T-cell (primary cell): Measurements from ENCODE around the gene OTUD6A. TPM values are rescaled to one million over a fixed set of nuclear protein-coding genes. Genes with fewer than 3 reads are reported as not detected.

Source experiments
- ATAC-seq, 4 experiments: fragments of 200-7000 bp in 3 of 4; fragments of 150-1000 bp in 1 of 4; cut with Tn5 transposase; replicated peaks in 1 of 4; 1 replicate in 3 of 4; 2 replicates in 1 of 4; pipeline ENCODE4 v1.10.0; 2021; ENCODE audit warnings: moderate library complexity in 3 of 4, mild to moderate bottlenecking in 2 of 4, moderate number of reproducible peaks in 1 of 4
- CTCF ChIA-PET, 2 donors: fragments of 300-600 bp; sonication (Branson Sonifier 250); formaldehyde crosslinking; loops; one replicate each; lab custom pipeline; 2022; ENCODE audit warnings: antibody characterized with exemption in 2 of 2; lab: Charles Lee
- POLR2A ChIA-PET, 2 donors: fragments of 300-600 bp; sonication (Branson Sonifier 250); formaldehyde crosslinking; loops; one replicate each; lab custom pipeline; 2022; ENCODE audit warnings: antibody characterized with exemption in 2 of 2; lab: Charles Lee
- DNase-seq, 35 experiments: peaks; one replicate each; pipeline versions ENCODE4 v3.0.0 to v3.0.0-alpha.2; 2013 to 2023
- H3K27ac ChIP-seq: one replicate; pipeline ENCODE4 v1.5.1; 2013; ENCODE audit warnings: low read length
- H3K27me3 ChIP-seq, 2 experiments: replicated peaks in 1 of 2; 1 replicate in 1 of 2; 2 replicates in 1 of 2; pipeline versions ENCODE4 v1.6.1 to v1.7.0; 2013; ENCODE audit warnings: low read length in 1 of 2, mixed read lengths in 1 of 2; ENCODE audit not compliant: control insufficient read depth in 2 of 2, insufficient read depth in 2 of 2; ENCODE audit errors: extremely low read depth in 1 of 2
- H3K36me3 ChIP-seq, 2 donors: 1 replicate in 1 of 2; 2 replicates in 1 of 2; pipeline versions ENCODE4 v1.6.1 to v1.7.0; 2013; ENCODE audit warnings: low read length in 1 of 2; ENCODE audit not compliant: control insufficient read depth in 2 of 2, insufficient read depth in 1 of 2; ENCODE audit errors: extremely low read depth in 1 of 2
- H3K4me1 ChIP-seq, 2 experiments: 1 replicate in 1 of 2; 2 replicates in 1 of 2; pipeline versions ENCODE4 v1.6.1 to v1.7.0; 2013; ENCODE audit warnings: low read length in 2 of 2, mixed read lengths in 1 of 2; ENCODE audit not compliant: insufficient read depth in 2 of 2, control insufficient read depth in 1 of 2; ENCODE audit errors: extremely low read depth in 1 of 2
- H3K4me3 ChIP-seq, 2 donors: 1 replicate in 1 of 2; 2 replicates in 1 of 2; pipeline versions ENCODE4 v1.5.1 to v1.7.0; 2013; ENCODE audit warnings: mild to moderate bottlenecking in 2 of 2, low read length in 1 of 2, moderate library complexity in 1 of 2; ENCODE audit not compliant: control insufficient read depth in 1 of 2; ENCODE audit errors: extremely low read depth in 1 of 2
- H3K9me3 ChIP-seq: 2 replicates; pipeline ENCODE4 v1.7.0; 2013
- H3K27ac Mint-ChIP-seq, 2 donors: one replicate each; pipeline ENCODE4 v1.8.0; 2020 to 2021; ENCODE audit warnings: mild to moderate bottlenecking in 2 of 2, mixed read lengths in 2 of 2
- H3K27me3 Mint-ChIP-seq, 2 donors: one replicate each; pipeline ENCODE4 v1.8.0; 2021 to 2022; ENCODE audit warnings: mixed read lengths in 2 of 2
- H3K36me3 Mint-ChIP-seq: one replicate; pipeline ENCODE4 v1.8.0; 2021; ENCODE audit warnings: mixed read lengths
- H3K4me1 Mint-ChIP-seq, 3 donors: one replicate each; pipeline ENCODE4 v1.8.0; 2020 to 2022; ENCODE audit warnings: mixed read lengths in 3 of 3, mild to moderate bottlenecking in 1 of 3
- H3K4me3 Mint-ChIP-seq, 3 donors: one replicate each; pipeline ENCODE4 v1.8.0; 2020 to 2022; ENCODE audit warnings: mild to moderate bottlenecking in 3 of 3, mixed read lengths in 3 of 3, moderate library complexity in 3 of 3
- H3K9me3 Mint-ChIP-seq, 3 donors: one replicate each; pipeline ENCODE4 v1.8.0; 2020 to 2022; ENCODE audit warnings: mixed read lengths in 3 of 3
- WGBS: methylation state at CpG from one replicate; pipeline ENCODE4 v1.1.5; 2013; ENCODE audit warnings: missing lambda C conversion rate; ENCODE audit not compliant: insufficient coverage; 5-methylcytosine and 5-hydroxymethylcytosine counted together
- total RNA-seq, 35 experiments: library from RNA in 6 of 35; stranded (reverse) in 6 of 35; fragments of 120-200 nt in 1 of 35; gene quantifications; one replicate each; pipeline versions ENCODE4 v1.2.1 to v1.2.4 and lab custom pipeline; 2013 to 2026

Gene OTUD6A
- total RNA-seq, 5 donors from 2014 or later (not counting 1 experiment from before 2014, with no cell fraction given), result not detected

- CTCF ChIA-PET, result interaction anchor here in 1 of 2 donors (0.7 to 2.1 kb wide), 2 partner anchors 12 to 99 kb away, joined by 3 to 5 read pairs; partner anchors contain the start of gene IGBP1
- Mint-ChIP-seq H3K36me3 (no peaks in the 10 kb centered on the region), H3K9me3 (no peaks in the 10 kb centered on the region), H3K27me3 (peaks cover 0 to 15% of the 10 kb centered on the region in 2 donors), H3K27ac (no peak overlapping the region), H3K4me3 (no peak overlapping the region), H3K4me1 (peaks cover 7 to 25% (median 9%) of the 10 kb centered on the region in 3 donors)
- no peak overlapping the region for H3K4me3 ChIP-seq
- H3K27me3 ChIP-seq, result no peaks in the 10 kb centered on the region
- DNase-seq, result no peak
- no peaks in the 10 kb centered on the region for H3K9me3 ChIP-seq
- POLR2A ChIA-PET, result no interaction called here
- peaks cover 0 to 8% of the 10 kb centered on the region in 2 experiments for H3K4me1 ChIP-seq
- ATAC-seq, result no peak
- H3K27ac ChIP-seq, result no peak overlapping the region
- 50% methylated on average over 2 of the region's 4 CpGs for WGBS
- H3K36me3 ChIP-seq, result no peaks in the 10 kb centered on the region
Observed at GRCh38 chrX:70034646-70035045, 27.6 kb upstream of the OTUD6A start.

- Mint-ChIP-seq H3K27me3 (peaks cover 0 to 12% of the 10 kb centered on the region in 2 donors), H3K9me3 (no peaks in the 10 kb centered on the region), H3K36me3 (no peaks in the 10 kb centered on the region), H3K4me3 (no peak overlapping the region), H3K27ac (no peak overlapping the region), H3K4me1 (no peaks in the 10 kb centered on the region)
- Histone ChIP-seq H3K4me1 (no peaks in the 10 kb centered on the region), H3K27me3 (no peaks in the 10 kb centered on the region), H3K27ac (no peak overlapping the region), H3K9me3 (no peaks in the 10 kb centered on the region), H3K36me3 (no peaks in the 10 kb centered on the region), H3K4me3 (no peak overlapping the region)
- no CpG with 5 or more reads among the region's 2 CpGs for WGBS
- CTCF ChIA-PET, result interaction anchor here in 1 of 2 donors (3.1 kb wide), 1 partner anchor 9 kb away, joined by 9 read pairs; no protein-coding TSS in a partner anchor
- DNase-seq (no peak), ATAC-seq (no peak)
- POLR2A ChIA-PET, result no interaction called here
Observed at GRCh38 chrX:70038515-70038914, 23.7 kb upstream of the OTUD6A start.

GRCh38 chrX:70038951-70039350 lies 23.3 kb upstream of the OTUD6A start:
- Histone ChIP-seq H3K27me3 (no peaks in the 10 kb centered on the region), H3K4me1 (no peaks in the 10 kb centered on the region), H3K27ac (no peak overlapping the region), H3K9me3 (no peaks in the 10 kb centered on the region), H3K36me3 (no peaks in the 10 kb centered on the region), H3K4me3 (no peak overlapping the region)
- ChIA-PET POLR2A (no interaction called here), CTCF (interaction anchor here in 1 of 2 donors (3.1 kb wide), 1 partner anchor 10 kb away, joined by 9 read pairs; no protein-coding TSS in a partner anchor)
- no peaks in the 10 kb centered on the region for H3K36me3 Mint-ChIP-seq
- DNase-seq (no peak), ATAC-seq (no peak)
- no peaks in the 10 kb centered on the region for H3K9me3 Mint-ChIP-seq
- no peak overlapping the region for H3K27ac Mint-ChIP-seq
- no CpG with 5 or more reads among the region's 1 CpG for WGBS
- H3K27me3 Mint-ChIP-seq, result peaks cover 0 to 9% of the 10 kb centered on the region in 2 donors
- H3K4me1 Mint-ChIP-seq, result no peaks in the 10 kb centered on the region
- H3K4me3 Mint-ChIP-seq, result no peak overlapping the region

- no peak for ATAC-seq
- 75% methylated on average over 2 of the region's 2 CpGs for WGBS
- no peak overlapping the region for H3K27ac Mint-ChIP-seq
- no peak for DNase-seq
- H3K27ac ChIP-seq, result no peak overlapping the region
- peaks cover 0 to 10% of the 10 kb centered on the region in 2 donors for H3K27me3 Mint-ChIP-seq
- no peaks in the 10 kb centered on the region for H3K27me3 ChIP-seq
- H3K4me3 Mint-ChIP-seq, result no peak overlapping the region
- no peak overlapping the region for H3K4me3 ChIP-seq
- H3K36me3 ChIP-seq, result no peaks in the 10 kb centered on the region
- H3K9me3 ChIP-seq, result no peaks in the 10 kb centered on the region
- no peaks in the 10 kb centered on the region for H3K36me3 Mint-ChIP-seq
- H3K9me3 Mint-ChIP-seq, result no peaks in the 10 kb centered on the region
- H3K4me1 Mint-ChIP-seq, result no peaks in the 10 kb centered on the region
- ChIA-PET CTCF (interaction anchor here in 1 of 2 donors (3.1 kb wide), 1 partner anchor 10 kb away, joined by 9 read pairs; no protein-coding TSS in a partner anchor), POLR2A (interaction anchor here in 1 of 2 donors (0.7 kb wide), 1 partner anchor 427 kb away, joined by 4 read pairs; no protein-coding TSS in a partner anchor)
- H3K4me1 ChIP-seq, result no peaks in the 10 kb centered on the region
Observed at GRCh38 chrX:70039758-70040157, 22.5 kb upstream of the OTUD6A start.

GRCh38 chrX:70041993-70042392 lies 20.3 kb upstream of the OTUD6A start:
- no peak overlapping the region for H3K27ac Mint-ChIP-seq
- ChIA-PET POLR2A (no interaction called here), CTCF (interaction anchor here in 1 of 2 donors (1.4 kb wide), 1 partner anchor 11 kb away, joined by 7 read pairs; no protein-coding TSS in a partner anchor)
- H3K9me3 Mint-ChIP-seq, result no peaks in the 10 kb centered on the region
- no peak overlapping the region for H3K27ac ChIP-seq
- H3K36me3 ChIP-seq, result no peaks in the 10 kb centered on the region
- H3K4me3 ChIP-seq, result no peak overlapping the region
- no peaks in the 10 kb centered on the region for H3K4me1 ChIP-seq
- H3K36me3 Mint-ChIP-seq, result no peaks in the 10 kb centered on the region
- H3K9me3 ChIP-seq, result no peaks in the 10 kb centered on the region
- H3K27me3 ChIP-seq, result no peaks in the 10 kb centered on the region
- H3K4me1 Mint-ChIP-seq, result no peaks in the 10 kb centered on the region
- DNase-seq, result no peak
- peaks cover 0 to 14% of the 10 kb centered on the region in 2 donors for H3K27me3 Mint-ChIP-seq
- WGBS, result 77% methylated on average over 4 of the region's 6 CpGs
- H3K4me3 Mint-ChIP-seq, result no peak overlapping the region
- no peak for ATAC-seq

- H3K27ac ChIP-seq, result no peak overlapping the region
- no peaks in the 10 kb centered on the region for H3K36me3 ChIP-seq
- DNase-seq (no peak), ATAC-seq (no peak)
- ChIA-PET POLR2A (no interaction called here), CTCF (interaction anchor here in 1 of 2 donors (1.4 kb wide), 1 partner anchor 12 kb away, joined by 7 read pairs; no protein-coding TSS in a partner anchor)
- Mint-ChIP-seq H3K9me3 (no peaks in the 10 kb centered on the region), H3K4me3 (no peak overlapping the region), H3K27me3 (peaks cover 0 to 14% of the 10 kb centered on the region in 2 donors), H3K4me1 (no peaks in the 10 kb centered on the region), H3K27ac (no peak overlapping the region), H3K36me3 (no peaks in the 10 kb centered on the region)
- no CpG with 5 or more reads among the region's 11 CpGs for WGBS
- no peaks in the 10 kb centered on the region for H3K27me3 ChIP-seq
- no peak overlapping the region for H3K4me3 ChIP-seq
- no peaks in the 10 kb centered on the region for H3K4me1 ChIP-seq
- no peaks in the 10 kb centered on the region for H3K9me3 ChIP-seq
Observed at GRCh38 chrX:70042399-70043371, 19.6 kb upstream of the OTUD6A start.
